GM21390 (cell line): ENCODE data around the gene SMIM36.
"Not testable (repeated sequence)": the region's sequence is repeated elsewhere in the genome, so short reads cannot be mapped to it uniquely, and the experiment has no call there.

Experiments
- ATAC-seq: cut with Tn5 transposase; IDR thresholded peaks from one replicate; pipeline ENCODE4 v1.9.1; 2021; ENCODE audit not compliant: unreplicated experiment

The SMIM36 gene

GRCh38 chr17:55510986-55511721 lies at the start of gene SMIM36:
SMIM36 (minus strand) TSS chr17:55511452.
- no peak for ATAC-seq

GRCh38 chr17:55555772-55556171 lies 44.5 kb upstream of the SMIM36 start:
- ATAC-seq, result no peak

DNA sequence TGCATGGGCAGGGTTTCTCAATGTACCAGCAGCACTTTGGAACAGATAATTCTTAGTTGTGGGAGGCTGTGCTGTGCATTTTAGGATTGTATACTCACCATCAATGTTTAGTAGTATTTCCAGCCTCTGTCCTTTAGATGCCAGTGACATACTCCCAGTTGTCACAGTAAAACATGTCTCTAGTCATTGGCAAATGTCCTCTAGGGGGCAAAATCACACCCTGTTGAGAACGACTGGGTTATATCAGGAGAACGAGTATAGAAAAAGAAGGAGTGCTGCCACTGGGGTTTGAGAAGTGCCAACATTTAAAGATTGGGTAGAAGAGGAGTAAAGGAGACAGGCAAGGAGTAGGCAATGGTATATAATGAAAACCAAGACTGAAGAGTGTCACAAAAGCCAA lies 37.9 kb upstream of the SMIM36 start:
- no peak for ATAC-seq

DNA sequence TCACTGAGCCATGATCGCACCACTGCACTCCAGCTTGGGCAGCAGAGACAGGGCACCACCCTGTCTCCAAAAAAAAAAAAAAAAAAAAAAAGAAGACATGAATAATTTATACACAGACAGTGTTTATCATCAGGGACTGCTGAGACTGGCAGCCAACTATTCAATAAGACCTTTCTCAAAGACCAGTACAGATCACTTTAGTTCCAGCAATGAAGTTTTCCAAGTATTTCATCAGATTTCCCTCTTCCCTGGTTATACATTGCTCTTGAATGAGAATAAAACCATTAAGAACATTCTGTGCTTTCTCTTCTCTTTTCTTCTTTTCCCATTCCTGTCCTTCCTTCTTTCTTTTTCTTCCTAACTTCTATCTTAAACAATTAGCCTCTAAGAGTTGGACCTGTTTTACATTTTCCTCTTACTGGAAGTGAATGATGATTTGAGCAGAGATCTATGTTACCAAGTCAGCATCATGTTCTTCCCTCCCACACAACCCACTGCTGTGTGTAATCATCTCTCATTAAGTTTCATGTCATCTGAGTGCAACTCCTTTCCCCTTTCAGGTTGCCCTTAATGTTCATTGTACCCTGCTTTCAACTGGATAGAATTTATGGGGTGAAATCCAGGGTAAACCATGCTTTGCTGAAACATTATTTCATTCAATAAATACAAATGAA lies 35.9 kb upstream of the SMIM36 start:
- ATAC-seq, result no peak

GRCh38 chr17:55546481-55546880 lies 35.2 kb upstream of the SMIM36 start:
- no peak for ATAC-seq

DNA sequence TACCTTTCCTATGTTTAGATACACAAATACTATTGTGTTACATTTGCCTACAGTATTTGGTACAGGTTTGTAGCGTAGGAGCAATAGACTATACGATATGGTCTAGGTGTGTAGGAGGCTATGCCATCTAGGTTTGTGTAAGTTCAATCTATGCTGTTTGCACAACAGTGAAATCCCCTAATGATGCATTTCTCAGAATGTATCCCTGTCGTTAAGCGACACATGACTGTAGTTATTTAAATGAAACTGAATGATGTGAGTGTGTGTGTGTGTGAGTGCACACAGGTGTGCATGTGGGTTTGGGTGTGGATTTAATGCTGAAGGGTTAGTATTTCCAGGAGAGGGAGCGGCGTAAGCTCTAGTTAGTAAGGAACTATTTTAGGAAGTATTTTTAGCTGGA lies 34.6 kb upstream of the SMIM36 start:
- ATAC-seq, result no peak

DNA sequence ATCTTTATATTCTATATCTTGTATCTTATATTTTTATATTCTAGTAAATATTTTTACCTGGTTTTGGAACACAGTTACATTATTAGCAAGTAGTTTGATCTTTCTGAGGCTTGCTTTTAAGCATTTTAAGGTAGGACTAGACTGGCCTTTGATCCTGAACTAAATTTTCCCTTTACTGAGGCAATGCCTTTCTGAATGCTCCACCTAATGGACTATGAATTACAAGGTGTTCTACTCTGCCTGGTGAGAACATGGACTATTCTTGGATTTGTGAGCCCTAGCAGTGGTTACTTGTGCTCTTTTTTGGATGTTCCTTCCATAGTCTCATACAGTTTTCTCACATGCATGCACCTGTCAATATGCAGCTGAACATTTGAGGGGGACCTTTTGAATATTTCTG lies 32.5 kb upstream of the SMIM36 start:
- ATAC-seq, result no peak

- no peak for ATAC-seq
Measured at GRCh38 chr17:55540414-55541091, 29.3 kb upstream of the SMIM36 start.

DNA sequence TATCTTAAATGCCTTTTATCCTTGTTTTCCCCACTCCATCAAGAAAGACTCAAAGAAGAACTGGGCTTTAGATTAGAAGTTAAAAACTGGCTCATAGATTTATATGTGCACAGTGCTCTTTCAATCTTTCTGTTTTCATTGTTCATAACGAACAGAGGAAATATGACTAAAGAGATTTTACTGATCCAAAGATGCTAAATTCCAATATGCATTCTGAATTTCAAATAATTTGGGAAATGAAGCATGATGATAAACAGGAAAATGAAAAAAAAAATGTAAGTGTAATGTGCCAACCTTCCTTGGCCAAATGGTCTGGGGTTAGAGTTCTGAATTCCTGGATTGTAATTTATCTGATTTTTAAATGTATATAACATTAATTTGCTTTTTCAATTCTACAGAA lies 25.0 kb upstream of the SMIM36 start:
- ATAC-seq, result no peak

DNA sequence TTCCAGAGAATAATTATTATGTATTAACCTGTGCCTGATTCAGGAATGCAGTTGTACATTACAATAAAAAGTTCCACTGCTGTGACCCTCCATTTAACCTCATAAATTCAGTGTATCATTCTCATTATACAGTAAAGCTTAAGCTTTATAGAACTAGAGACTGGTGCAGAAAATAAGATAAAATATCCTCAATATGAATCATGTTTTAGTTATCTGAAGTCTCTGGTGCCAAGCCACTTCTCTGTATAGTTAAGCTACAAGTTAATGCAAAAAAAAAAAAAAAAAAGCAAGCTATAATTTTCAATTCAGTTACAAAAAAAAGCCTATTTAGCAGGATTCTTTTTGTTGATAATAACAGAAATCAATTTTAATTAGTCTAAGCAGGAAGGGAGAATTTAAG lies 22.4 kb upstream of the SMIM36 start:
- no peak for ATAC-seq

DNA sequence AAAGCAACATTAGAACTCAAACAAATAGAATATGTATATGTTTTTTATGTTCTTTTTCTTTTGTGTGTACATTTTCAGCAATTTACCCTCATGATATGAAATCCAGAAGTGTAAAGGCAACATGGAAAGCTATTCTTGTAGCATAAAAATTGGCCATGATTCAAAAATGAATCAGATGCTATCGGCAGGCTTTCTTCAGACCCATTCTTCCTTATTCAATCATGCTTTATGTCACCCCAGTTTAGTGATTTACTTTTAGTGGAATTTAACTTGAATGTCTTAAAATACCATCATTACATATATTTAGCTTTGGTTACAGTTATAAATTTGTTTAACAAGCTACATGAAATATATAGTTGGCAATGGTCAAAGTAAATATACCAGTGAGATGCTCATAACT lies 21.4 kb upstream of the SMIM36 start:
- no peak for ATAC-seq

DNA sequence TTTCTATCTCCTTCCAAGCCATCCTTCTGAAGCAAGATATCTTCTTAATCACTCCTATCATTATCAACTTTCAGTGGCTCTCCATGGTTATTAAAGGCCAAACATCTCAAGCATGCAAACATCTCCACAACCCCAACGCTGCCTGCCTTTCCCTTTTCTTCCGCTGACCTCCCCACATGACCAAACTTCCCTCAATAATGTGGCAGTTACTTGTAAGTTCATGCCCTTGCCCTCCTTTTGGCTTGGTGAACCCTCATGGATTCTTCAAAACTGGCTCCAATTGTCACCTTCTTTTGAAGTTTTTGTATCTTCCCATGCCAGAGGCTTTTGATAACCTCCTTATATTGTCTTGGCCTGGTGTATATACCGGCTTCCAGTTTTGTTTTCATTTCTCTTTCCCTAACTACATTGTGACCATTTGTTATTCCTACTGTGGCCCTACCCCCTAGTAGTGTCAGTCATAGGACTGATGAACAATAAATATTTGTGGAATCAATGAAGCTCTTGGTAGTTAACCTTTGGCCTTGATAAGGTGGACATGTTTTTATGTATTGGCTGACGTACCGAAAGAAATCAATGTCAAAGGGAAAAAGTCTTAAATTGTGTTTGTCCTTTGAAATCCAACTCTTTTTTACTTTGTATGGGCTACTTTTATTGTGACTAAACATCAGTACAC lies 19.9 kb upstream of the SMIM36 start:
- ATAC-seq, result no peak

DNA sequence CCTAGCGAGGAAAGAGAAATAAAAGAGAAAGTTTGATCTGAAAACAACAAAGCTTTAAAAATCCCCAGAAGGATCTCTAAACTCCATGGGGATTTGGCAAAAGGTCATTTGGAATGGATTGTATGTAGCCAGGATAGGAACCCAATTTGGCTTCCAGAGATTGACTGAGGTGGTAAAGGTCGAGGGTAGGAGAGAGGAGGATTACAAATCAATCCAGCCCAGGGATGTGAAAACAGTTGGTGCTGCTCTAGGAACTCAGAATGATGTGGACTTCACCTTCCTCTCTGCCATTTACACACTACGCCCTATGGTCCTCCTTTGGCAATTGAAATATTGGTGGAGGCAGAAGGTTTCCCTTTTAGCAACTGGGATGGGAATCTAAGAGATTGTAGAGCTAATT lies 18.8 kb upstream of the SMIM36 start:
- no peak for ATAC-seq

DNA sequence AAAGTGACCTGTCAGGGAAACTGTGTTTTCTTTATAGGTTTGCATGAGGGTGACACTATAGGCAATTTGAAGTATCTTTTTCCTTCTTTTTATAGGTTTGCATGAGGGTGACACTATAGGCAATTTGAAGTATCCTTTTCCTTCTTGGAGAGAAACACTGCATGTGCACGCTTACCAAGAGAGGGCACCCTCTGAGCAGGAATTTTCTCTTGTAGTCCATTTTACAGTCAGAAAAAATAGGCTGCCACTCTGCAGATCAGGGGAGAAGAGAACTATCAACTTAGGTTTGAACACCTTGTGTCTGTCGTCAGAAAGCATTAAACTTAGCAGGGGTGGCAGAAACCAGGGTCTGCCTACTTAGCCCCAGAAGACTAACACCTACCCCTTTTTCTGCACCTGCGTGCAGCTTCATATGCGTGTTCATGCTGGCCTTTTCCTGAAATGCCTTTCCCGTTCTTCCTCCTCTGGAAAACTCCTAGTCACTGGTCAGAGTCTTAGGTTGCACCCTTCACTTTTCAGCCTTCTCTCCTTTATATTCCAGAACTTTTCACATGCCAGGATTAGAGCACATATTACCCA lies 16.4 kb upstream of the SMIM36 start:
- ATAC-seq, result no peak

DNA sequence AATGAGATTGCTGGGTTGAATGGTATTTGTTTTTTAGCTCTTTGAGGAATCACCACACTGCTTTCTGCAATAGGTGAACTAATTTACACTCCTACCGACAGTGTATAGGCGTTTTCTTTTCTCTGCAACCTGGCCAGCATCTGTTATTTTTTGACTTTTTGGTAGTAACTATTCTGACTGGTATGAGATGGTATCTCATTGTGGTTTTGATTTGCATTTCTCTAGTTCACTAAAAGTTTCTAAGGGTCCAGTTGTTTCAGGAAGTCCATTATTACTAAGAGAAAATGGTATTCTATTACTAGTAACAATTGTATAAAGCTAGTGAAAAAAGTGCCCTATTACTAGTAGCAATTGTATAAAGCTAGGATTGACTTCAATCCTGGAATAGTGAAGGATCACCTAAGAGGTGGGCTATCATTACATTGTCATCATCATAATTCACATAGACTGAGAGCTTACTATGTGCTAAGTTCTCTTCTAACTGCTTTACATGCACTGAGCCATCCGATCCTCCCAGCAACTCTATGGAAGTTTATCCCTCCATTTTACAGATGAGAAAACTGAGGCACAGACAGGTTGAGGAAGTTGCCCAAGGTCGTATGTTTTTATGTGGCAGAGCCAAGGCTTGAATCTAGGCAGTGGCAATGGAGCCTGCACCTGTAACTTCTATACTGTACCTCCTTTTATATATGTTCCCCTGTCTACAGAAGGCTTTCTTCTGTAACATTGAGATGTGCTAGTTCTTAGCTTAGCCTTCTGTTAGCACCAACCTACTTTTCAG lies 13.4 kb upstream of the SMIM36 start:
- ATAC-seq, result peak; percentile 69

DNA sequence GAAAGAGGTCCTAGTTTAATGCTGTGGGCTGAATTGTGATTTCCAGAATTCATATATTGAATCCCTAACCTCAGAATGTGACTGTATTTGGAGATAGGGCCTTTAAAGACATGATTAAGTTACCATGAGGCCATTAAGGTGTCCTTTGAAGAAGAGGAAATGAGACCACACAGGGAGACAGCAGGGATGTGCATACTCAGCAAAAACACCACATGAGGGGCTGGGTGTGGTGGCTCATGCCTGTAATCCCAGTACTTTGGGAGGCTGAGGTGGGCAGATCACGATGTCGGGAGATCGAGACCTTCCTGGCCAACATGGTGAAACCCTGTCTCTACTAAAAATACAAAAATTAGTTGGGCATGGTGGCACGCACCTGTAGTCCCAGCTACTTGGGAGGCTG lies 11.8 kb upstream of the SMIM36 start:
- ATAC-seq, result not testable (repeated sequence)

GRCh38 chr17:55521186-55521585 lies 9.9 kb upstream of the SMIM36 start:
- no peak for ATAC-seq

- no peak for ATAC-seq
Measured at GRCh38 chr17:55520402-55520801, 9.2 kb upstream of the SMIM36 start.

GRCh38 chr17:55518510-55518909 lies 7.3 kb upstream of the SMIM36 start:
- no peak for ATAC-seq

DNA sequence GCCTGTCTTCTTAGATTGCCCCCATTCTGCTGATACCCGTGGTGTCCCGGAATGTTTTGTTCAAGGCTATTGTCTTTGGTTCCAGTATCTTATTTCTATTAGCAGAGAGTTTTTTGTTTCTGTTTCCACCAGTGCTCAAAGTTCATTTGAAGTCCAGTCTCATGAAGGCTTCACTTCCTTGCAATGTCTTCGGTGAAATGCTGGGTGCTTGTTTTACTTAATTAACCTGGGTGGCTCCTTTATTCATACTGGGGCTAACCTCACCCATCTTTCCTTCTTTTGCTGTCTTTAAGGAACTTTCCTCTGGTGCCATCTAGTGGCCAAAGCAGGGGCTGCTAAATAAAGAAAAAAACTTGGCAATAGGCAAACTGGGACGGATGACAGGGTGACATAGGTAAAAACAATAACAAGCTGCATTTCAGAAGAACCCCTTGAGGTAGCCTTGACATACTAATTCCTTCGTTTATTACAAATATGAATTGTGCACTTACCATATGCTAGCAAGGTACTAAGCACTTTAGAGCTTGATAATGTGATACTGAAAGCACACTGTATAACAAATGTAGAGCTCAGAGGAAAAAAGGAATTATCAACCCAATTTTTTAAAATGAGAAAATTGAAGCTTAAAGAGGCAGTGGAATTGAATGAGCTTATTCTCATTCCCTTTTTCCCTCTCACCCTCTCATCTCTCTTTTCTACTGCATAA lies 2.8 kb upstream of the SMIM36 start:
- ATAC-seq, result peak; percentile 65
